GM21723 (cell line): Measurements from ENCODE around the gene ZNF618.

ENCODE experiments used
- ATAC-seq: cut with Tn5 transposase; IDR thresholded peaks from one replicate; pipeline ENCODE4 v1.9.1; 2021; ENCODE audit warnings: mild to moderate bottlenecking, moderate library complexity; ENCODE audit not compliant: unreplicated experiment

ZNF618 gene

GRCh38 chr9:113998525-113999255 lies 122.6 kb downstream of the ZNF618 start:
- ATAC-seq: no peak

DNA sequence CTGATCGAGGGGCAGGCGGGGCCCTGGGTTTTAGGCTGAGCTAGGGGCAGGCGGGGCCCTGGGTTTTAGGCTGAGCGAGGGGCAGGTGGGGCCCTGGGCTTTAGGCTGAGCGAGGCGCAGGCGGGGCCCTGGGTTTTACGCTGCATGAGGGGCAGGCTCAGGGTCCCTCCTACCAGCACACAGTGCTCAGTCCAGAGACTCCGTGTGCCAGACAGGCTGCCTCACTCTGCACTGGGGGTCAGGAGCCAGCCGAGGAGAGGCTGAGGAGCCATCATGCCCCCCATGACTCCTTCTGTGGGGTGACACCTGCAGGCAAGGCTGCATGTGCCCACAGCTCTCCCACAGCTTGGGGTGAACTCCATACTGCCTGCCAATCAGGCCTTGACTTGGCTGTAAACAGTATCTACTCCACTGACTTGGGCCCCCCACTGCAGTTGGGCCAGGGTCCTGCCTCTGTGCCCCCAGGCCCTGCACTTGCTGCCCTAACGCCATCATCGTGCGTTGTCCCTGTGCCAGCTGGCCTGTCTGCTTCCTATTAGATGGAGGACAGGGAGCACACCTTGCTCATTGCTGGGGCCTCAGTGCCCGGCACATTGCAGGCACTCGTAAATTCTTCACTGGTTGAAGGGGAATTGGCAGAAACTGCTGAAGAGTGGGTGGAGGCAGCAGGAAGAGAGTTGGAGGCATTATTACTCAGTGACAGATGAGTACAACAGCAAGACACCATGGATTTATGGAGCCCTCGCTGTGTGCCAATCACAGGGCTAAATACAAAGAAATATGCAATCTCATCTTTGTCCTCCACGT lies 123.3 kb downstream of the ZNF618 start:
- no peak for ATAC-seq

- ATAC-seq: no peak
These were observed 124.0 kb downstream of the ZNF618 start for GRCh38 chr9:114000063-114000454.

GRCh38 chr9:114000671-114001409 lies 124.7 kb downstream of the ZNF618 start:
- no peak for ATAC-seq

GRCh38 chr9:114001410-114001685 lies 125.2 kb downstream of the ZNF618 start:
- no peak for ATAC-seq

DNA sequence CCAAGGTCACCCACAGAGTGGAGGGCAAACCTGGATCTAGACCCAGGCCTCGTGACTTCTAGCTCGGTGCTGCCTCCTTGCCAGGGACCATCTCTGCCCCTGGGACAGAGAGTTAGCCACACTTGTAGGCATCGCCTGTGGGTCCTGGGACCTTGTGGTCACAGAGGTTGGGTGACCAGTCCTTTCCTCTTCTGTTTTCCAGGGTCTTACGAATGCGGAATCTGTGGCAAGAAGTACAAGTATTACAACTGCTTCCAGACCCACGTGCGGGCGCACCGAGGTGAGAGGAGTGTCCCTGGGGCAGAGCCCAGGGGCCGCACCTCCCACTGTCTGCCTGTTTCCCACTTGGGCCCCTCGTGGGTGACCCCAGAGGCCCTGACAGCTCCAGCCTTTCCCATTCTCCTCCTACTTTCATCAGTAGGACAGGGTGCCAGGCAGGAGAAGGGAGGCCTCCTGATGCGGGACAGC lies 125.7 kb downstream of the ZNF618 start:
- ATAC-seq: no peak

- ATAC-seq: no peak
These were observed 126.3 kb downstream of the ZNF618 start for GRCh38 chr9:114002271-114002985.

DNA sequence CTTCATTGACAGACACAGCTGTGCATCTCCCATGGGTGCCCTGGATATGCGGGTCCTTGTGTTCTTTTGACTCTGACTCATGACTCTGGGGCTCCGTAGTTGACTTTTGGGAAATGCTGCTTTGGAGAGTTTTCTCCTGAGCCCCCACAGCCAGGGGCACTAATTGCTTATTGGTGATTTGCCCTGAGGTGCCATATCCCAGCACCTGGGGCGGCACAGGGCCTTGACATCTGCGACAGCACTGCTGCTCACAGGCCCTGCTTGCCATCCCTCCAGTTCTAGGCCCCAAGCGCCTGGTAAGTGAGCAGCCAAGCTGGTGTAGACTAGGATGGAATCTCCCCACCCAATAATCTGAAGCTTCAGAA lies 126.9 kb downstream of the ZNF618 start:
- ATAC-seq: no peak

GRCh38 chr9:114003351-114003750 lies 127.2 kb downstream of the ZNF618 start:
- no peak for ATAC-seq

GRCh38 chr9:114003758-114004157 lies 127.6 kb downstream of the ZNF618 start:
- ATAC-seq: no peak

DNA sequence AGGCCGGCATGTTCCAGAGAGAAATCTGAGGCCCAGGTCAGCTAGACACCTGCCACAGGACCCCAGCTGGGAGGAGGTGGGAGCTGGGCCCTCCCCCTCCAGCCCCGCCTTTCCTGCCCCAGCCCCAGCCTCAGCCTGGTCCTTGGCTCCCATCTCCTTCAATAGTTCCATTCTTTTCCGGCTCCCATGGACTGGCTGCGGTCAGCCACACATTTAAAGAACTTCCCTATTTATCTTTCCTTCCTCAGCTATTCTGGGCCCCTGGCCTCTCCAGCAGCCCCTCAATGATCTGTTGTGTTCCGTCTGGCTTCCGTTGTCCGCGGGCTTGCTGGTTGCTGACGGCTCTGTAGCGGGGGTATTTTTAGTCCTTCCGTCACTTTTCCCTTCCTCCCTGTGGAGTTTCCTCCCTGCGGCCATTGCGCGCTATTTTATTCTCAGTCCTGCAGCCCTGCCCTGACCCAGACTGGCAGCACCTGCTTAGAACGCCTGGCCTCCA lies 128.2 kb downstream of the ZNF618 start:
- ATAC-seq: no peak

DNA sequence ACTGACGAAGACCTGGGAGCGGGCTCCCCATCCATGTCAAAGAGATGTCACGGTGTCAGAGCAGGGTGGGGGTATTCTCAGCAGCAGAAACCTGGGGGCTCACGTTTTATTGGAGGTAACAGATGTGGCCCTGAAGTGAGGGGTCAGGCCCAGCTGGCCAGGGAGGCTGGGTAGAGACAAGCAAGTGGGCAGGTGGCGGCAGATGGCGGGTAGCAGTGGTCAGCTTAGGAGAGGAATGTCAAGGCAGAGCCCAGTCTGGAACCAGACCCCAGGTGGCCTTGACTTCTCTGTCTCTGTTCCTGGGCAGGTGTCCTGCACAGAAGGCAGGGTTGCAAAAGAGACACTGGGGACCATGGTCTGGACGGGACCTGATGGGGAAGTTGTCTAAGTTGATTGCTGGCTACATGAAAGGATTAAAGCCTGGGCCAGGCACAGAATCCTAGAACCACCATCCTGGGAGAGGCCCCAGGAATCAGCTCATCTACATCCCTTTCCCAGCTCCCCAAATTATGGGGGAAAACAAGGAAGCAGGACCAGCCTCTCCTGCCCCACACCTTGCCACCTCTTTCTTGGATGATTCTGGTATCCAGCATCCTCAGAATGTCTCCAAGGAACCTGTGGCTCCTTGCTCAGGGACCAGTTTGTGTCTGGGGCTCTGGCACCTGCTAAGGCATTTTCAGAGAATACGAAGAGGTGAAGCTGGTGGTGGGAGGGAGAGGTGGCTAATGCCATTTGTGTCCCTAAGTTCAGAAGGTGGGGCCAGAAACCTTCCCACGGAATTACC lies 129.5 kb downstream of the ZNF618 start:
- ATAC-seq: no peak

GRCh38 chr9:114006155-114006550 lies 130.0 kb downstream of the ZNF618 start:
- no peak for ATAC-seq

GRCh38 chr9:114006931-114007691 lies 131.0 kb downstream of the ZNF618 start:
- no peak for ATAC-seq

GRCh38 chr9:114007991-114008666 lies 132.0 kb downstream of the ZNF618 start:
- ATAC-seq: no peak

- no peak for ATAC-seq
These were observed 132.7 kb downstream of the ZNF618 start for GRCh38 chr9:114008667-114009410.

DNA sequence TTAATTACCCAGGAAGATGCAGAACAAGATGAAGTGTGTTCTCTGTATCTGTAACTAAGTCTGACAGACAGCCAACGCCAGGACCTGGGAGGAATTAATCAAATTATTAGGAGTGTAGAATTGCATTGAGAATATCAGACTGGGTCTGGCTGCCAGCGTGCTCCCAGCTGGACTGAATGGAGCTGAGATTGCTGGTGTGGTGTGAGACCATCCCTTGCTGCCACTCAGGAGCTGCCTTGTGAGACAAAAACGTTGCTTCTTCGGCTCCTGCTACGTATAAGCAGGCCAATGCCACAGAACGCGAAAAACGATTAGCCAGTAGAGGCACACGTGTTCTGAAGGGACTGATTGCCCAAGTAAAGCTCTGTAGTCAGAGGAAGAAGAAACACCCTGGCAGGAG lies 135.2 kb downstream of the ZNF618 start:
- ATAC-seq: no peak

DNA sequence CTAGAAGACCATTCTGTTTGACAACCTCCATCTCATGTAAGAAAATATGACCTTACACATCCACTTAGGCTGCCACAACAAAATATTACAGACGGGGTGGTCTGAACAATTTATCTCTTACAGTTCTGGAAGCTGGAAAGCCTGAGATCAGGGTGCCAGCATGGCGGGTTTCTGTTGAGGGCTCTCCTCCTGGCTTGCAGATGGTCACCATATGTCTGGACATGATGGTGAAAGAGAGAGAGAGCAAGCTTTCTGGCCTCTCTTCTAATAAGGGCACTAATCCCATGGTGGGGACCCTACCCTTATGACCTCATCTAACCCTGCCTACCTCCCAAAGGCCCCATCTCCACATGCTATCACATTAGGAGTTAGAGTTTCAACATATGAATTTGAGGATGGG lies 136.0 kb downstream of the ZNF618 start:
- no peak for ATAC-seq
